Uterus (tissue), 2 donors: ENCODE data around the gene ATP6V1A.
"Not testable (repeated sequence)": the region's sequence is repeated elsewhere in the genome, so short reads cannot be mapped to it uniquely, and the experiment has no call there.

Source experiments
- CTCF ChIP-seq, 4 experiments: fragments of 200-600 bp in 2 of 4; fragments of 450-650 bp in 2 of 4; sonication (generic) in 2 of 4; IDR thresholded peaks; one replicate each; pipeline ENCODE4 v1.5.1; 2016 to 2019; ENCODE audit warnings: antibody characterized with exemption in 4 of 4, mild to moderate bottlenecking in 2 of 4, moderate library complexity in 1 of 4
- POLR2A ChIP-seq, 2 donors: fragments of 450-650 bp; IDR thresholded peaks; one replicate each; pipeline ENCODE4 v1.6.1; 2016; ENCODE audit warnings: antibody characterized with exemption in 2 of 2, mild to moderate bottlenecking in 1 of 2, moderate library complexity in 1 of 2

- TF ChIP-seq POLR2A, CTCF (IDR thresholded peaks at IDR 0.05): not testable (repeated sequence)
Measured at GRCh38 chr3:113849071-113849470, 102.2 kb downstream of the ATP6V1A start.
